Stimulated activated CD4-positive, alpha-beta T cell treated with anti-CD3 and anti-CD28 coated beads, Interleukin-1b, Interleukin-23, amount 100 ng/mL, for 24 hours (primary cell): ENCODE results near the gene DCBLD2.
"Not testable (repeated sequence)": the region's sequence is repeated elsewhere in the genome, so short reads cannot be mapped to it uniquely, and the experiment has no call there.

Source experiments
- DNase-seq, 4 experiments: peaks; one replicate each; pipeline ENCODE4 v3.0.0-alpha.2; 2020; ENCODE audit warnings: low read depth in 4 of 4, low spot score in 1 of 4

Gene DCBLD2

DNA sequence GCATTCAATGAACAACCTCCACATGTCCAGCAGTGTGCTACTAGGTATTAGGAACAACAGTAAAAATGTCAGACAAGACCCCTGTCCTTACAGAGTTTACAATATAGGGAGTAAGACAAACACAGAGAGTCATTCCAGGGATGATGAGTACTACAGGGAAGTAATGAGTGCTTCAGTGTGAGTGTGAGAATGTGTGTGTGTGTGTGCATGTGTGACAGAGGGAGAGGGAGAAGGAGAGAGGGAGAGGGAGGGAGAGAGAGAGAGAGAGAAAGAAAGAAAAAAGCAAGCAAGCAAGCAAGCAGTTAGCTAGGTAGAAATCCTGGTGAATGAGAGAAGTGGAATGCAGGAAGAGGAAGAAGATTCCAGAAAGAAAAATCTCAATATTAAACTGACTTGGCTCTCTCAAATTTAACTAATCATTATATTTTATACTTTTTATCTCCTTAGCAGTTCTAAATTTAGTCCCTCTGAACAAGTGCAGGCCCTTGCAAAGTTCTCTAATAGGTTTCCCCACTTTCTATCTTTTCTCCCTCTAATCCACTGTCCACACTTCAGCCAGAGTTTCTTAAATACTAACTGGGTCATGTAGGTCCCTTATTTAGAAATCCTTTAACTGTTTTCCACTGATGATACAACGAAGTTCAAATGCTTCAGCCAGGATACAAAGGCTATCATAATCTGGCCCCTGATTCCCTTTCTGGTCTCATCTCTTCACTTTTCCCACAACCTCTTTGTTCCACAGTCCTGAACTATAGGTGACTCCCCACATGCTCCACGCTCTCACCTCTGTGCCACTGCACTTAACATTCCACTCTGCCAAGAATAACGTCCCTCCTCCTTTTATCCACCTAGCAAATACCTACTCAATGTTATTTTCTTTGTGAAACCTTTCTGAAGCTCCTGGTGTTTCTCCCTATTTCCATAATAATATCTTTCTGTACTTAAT, 10.3 kb downstream of the DCBLD2 start:
- DNase-seq: no peak

DNA sequence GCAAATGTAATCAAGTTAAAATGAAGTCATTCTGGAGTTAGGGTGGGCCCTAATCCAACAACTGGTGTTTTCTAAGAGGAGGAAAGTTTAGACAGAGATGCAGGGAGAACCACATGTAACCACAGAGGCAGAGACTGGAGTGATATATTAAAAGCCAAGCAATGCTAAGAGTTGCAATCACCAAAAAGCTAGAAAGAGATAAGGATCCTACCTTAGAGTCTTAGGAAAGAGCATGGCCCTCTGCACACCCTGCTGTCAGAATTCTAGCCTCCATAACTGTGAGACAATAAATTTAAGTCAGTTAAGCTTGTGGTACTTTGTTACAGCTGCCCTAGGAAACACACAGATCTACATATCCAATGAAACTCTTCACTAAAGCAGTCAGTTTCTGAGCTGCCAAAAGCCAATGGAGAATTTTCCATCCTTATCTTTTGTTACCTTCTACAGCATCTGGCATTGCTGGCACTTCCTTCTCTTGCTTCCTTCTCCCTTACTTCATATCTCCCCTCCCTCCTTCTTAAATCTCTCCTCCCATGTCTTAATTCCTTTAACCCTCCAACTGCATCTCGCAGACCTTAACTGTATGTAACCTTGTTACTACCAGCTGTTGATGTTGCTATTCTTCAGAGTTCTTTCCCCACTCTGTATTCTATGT, 11.2 kb downstream of the DCBLD2 start:
- no peak for DNase-seq

DNA sequence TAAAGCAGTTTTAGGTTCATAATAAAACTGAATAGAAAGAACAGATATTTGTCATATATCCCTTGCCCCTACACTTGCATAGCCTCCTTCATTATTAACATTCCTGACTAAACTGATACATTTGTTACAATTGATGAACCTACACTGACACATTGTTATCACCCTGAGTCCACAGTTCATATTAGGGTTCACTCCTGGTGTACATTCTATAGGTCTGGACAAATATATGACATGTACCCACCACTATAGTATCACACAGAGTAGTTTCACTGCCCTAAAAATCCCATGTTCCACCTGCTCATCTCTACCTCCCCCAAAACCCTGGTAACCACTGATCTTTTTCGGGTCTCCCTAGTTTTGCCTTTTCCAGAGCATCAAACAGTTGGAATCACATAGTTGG, 13.8 kb downstream of the DCBLD2 start:
- no peak for DNase-seq

DNA sequence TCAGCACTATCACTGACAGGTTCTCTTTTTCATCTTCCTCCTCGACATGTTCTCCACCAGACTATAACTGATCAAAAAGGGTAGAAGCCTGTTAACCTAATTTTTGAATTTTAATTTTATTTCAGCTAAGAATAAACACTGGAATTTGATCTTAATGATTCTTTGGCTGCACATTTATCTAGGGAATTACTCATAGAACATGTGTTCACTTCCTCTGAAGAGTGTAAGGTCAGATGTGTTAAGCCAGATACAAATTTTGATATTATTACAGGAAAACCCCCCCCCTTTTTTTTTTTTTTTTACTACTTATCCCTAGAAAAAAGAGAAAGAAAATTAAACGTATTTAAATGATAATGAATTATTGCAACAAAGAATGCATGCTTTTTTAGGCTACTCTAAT, 15.0 kb downstream of the DCBLD2 start:
- DNase-seq: no peak

DNA sequence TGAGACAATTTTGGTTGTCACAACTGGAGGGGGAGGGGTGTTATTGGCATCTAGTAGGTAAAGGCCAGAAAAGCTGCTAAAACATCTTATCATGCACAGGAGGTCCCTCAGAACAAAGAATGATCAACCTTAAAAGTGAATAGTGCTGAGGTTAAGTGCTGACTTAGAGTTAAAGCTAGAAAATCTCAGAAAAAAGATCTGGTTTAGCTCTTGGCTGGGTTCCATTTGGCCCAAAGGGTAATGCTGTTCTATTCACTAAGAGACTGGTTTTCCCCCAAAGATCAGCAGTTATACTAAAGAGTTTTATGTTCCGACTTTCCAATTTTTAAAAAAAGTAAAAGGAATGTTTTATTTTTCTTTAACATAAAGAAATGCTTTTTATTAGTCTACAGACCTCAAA, 15.6 kb downstream of the DCBLD2 start:
- no peak for DNase-seq

DNA sequence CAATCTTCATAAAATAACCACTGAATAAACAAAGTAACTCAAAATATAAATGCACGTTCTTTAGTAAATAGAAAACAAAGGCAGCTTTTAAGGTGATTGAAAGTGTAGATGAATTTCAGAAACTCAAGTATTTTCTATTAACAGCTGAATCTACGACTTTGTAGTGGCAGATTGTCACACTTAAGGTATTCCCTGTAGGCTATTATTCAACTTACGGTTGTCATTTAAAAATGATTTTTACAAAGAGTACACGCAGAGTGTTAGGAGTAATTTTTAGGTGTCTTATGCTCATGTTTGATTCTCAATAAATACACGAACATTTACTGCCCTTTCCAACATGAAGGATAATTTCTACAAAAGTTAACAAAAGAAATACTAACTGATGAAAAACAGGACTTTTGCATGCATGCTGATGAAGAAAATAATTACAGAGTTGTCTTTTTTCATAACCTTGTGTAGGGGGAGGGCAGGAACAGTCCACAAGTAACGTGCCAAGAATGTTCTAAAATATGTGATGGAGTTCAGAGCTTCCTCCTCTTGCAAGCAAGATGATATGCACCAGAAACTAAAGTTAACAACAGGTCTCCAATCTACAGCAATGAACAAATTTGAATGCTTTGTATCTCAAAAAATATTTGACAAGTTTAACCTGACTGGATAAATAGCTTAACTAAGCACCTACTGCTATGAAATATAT, 16.7 kb downstream of the DCBLD2 start:
- DNase-seq: no peak

DNA sequence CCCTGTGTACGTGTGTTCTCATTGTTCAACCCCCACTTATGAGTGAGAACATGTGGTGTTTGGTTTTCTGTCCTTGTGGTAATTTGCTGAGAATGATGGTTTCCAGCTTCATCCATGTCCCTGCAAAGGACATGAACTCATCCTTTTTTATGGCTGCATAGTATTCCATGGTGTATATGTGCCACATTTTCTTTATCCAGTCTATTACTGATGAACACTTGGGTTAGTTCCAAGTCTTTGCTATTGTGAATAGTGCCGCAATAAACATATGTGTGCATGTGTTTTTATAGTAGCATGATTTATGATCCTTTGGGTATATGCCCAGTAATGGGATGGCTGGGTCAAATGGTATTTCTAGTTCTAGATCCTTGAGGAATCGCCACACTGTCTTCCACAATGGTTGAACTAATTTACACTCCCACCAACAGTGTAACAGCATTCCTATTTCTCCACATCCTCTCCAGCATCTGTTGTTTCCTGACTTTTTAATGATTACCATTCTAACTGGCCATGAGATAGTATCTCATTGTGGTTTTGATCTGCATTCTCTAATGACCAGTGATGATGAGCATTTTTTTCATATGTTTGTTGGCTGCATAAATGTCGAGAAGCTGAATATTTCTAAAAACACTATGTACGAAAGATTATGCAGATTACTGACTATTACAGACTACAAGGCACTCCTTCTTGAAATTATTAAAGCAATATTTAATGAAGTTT, 18.7 kb downstream of the DCBLD2 start:
- DNase-seq: not testable (repeated sequence)

DNA sequence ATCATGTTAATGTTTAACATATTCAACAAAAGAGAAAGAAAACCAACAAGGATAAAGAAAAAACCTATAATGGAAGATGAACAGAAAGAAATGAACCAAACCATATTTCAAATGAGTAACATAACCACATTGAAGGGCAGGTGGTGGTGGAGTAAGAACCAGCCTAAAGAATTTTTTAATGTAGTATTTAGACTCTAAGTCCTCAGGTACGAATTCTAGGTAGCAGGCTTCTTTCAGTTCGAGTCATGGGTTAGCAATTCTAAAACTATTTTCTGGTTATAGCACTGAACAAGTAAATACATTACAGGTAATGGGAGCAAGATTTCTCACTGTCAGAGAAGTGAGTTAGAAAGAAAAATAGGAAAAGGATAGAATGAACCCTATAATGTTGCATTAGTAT, 24.4 kb downstream of the DCBLD2 start:
- no peak for DNase-seq

DNA sequence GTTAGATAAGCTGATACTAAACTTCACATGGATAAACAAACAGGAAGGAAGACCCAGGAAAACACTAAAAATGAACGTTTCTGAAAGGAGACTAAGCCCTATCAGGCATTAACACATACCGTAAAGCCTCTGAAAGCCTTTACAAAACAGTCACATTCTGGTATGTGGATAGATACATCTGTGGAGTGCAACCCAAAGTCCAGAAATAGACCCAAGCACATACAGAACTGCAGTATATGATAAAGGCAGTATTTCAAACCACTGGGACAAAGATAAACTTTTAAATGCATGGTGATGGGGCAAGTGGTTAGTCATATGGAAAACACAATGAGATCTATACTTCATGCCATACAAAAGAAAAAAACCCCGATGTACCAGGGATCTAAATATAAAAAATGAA, 26.0 kb downstream of the DCBLD2 start:
- no peak for DNase-seq

DNA sequence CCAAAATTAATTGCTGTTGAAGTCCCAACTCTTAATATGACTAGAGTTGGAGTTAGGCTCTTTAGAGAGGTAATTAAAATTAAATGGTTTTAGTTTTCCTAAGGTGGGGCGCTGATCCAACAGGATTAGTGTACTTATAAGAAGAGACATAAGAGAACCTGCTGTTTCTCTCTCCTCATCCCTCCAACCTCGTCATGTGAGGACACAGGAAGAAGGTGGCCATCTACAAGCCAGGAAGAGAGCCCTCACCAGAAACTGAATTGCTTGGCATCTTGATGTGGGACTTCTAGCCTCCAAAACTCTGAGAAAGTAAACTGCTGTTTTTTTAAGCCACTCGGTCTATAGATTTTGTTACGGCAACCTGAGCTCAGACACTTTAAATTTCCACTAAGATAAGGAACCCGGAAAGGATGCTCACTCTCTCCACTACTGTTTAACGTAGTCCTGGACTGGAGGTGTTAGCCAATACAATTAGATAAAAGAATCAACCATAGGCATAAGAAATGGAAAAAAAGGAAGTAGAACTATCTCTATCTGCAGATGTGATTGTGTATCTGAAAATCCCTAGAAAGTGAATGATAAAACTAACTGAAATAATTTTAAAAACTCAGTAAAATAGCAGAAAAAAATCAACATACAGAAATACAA, 26.8 kb downstream of the DCBLD2 start:
- no peak for DNase-seq

DNA sequence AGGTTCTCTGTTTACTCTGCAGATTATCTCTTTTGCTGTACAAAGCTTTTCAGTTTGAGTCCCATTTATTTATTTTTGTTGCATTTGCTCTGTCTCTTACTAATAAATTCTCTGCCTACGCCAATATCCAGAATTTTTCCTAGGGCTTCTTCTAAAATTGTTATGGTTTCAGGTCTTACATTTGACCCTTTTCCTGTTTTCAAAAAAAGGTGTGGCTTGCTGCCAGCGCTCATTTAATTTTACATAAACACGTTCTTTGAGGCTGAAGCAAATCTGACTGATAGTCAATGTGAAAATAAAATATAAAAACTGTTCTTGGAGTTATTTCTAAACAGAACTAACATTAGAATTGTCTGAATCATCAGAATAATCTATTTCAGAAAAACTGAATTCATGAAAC, 32.1 kb downstream of the DCBLD2 start:
- no peak for DNase-seq

DNA sequence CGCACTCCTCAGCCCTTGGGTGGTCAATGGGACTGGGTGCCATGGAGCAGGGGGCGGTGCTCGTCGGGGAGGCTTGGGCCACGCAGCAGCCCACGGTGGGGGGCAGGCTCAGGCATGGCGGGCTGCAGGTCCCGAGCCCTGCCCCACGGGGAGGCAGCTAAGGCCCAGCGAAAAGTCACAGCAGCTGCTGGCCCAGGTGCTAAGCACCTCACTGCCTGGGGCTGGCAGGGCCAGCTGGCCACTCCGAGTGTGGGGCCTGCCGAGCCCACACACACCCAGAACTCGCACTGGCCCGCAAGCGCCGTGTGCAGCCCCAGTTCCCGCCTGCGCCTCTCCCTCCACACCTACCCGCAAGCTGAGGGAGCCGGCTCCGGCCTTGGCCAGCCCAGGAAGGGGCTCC, 43.5 kb downstream of the DCBLD2 start:
- not testable (repeated sequence) for DNase-seq

DNA sequence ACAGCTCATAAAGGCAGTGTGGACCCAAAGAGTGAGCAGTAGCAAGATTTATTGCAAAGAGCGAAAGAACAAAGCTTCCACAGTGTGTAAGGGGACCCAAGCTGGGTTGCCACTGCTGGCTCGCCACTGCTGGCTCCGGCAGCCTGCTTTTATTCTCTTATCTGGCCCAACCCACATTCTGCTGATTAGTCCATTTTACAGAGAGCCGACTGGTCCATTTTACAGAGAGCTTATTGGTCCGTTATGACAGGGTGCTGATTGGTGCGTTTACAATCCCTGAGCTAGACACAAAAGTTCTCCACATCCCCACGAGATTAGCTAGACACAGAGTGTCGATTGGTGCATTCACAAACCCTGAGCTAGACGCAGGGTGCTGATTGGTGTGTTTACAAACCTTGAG, 44.2 kb downstream of the DCBLD2 start:
- not testable (repeated sequence) for DNase-seq

DNA sequence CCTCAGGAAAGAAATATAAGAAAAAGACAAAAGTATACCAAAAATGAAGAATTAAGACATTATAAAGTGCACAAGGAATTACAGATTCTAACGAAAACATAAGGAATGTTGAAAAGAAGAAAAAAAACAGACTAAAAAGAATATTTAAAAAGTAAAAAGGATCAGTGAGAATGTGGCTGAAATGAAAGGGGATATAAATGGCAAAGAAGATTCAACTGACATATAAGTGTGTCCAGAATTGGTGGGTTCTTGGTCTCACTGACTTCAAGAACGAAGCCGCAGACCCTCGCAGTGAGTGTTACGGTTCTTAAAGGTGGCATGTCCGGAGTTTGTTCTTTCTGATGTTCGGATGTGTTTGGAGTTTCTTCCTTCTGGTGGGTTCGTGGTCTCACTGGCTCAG, 44.8 kb downstream of the DCBLD2 start:
- DNase-seq: no peak

DNA sequence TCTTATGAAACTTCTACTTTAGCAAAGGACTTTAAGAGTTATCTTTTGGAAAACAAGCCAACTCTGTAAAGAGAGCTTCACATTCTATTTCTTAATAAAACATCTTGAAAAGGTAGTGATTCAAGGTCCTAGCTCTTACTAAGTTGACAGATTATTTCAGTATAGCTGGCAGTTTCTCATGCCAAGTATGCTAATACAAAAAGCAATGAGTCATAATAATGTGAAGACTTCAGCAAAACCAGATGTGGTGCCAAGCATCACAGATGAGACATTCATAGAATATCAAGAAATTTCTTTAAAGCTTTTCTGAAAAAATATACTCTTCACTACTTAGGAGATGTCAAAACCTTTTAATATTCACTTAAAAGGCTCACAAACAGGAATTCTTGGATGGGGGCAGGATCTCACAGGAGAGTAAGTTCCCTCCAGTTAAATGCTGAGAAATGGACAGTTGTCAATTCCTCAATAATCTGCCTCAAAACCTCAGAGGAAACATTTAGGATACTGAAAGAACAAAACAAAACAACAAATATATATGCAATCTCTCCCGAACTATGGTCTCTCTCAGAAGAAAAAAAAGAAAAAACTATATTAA, 45.6 kb downstream of the DCBLD2 start:
- no peak for DNase-seq

DNA sequence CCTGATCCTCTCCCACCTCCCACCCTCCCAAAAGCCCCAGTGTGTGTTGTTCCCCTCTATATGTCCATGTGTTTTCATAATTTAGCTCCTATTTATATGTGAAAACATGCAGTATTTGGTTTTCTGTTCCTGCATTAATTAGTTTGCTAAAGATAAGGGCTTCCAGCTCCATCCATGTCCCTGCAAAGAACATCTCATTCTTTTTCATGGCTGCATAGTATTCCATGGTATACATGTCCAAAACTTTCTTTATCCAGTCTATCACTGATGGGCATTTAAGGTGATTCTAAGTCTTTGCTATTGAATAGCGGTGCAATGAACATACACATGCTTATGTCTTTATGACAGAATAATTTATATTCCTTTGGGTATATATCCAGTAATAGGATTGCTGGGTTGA, 53.4 kb downstream of the DCBLD2 start:
- no peak for DNase-seq

DNA sequence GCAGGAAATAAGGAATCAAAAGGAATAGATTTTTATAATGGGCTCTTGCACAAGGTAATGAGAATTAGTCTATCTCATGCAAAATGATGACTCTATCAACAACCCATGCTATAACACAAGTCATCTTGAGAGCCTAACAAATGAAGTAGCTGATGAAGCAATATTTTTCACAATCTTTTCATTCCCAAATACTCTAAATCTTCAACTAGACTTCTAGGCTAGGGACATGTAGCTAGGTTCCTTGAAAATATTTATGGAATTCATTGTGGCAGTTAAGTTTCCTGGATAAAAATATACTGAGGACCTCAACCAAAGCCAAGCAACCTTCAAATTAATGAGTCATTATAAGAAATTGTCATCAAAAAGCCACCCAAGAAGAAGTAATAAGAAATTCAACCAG, 55.4 kb downstream of the DCBLD2 start:
- DNase-seq: no peak

DNA sequence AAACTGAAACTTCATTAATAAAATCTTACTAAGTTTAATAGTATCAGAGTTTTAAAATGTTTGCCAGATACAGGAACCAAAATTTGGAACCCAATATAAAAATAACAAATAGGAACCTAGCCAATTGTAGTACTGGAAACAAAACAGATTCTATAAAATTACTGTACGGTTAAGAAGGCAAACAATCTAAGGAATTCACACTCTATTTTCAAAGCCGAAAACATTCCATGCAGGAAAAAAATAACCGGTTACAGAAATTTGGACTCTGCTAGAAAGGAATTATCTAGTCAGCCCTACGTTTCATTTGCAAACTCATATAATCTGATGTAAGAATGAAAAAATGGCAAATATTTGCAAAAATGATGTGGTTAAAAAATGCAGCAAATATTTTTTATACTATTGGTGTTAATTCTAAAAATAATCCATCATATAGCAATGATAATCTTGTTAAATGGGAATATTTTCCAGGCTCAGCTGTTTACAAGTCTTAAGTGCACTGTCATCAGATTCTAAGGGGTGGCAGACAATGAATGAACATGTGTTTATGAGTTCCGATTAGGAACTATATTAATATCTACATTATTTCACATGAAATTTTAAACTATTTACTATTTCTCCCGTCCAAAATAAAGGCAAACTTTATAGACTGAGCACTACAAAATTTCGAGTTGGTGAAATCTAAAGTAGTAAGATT, 58.1 kb downstream of the DCBLD2 start:
- DNase-seq: no peak

DNA sequence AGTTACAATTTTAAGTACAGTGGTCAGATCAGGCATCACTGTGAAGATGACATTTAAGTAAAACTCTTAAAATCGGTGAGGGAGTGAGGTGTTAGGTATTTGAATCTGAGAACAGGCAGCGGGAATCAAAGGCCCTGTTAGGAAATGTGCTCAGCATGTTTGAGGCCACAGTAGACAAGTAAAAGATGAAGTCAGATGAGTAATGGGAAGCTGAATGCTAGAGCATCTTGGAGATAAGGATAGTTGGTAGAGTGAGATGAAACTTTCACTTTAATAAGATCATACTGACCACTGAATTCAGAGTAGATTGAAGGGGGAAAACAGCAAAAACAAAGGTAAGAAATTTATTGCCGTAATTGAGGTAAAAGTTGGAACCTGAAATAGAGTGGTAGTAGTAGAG, 61.6 kb downstream of the DCBLD2 start:
- DNase-seq: no peak

DNA sequence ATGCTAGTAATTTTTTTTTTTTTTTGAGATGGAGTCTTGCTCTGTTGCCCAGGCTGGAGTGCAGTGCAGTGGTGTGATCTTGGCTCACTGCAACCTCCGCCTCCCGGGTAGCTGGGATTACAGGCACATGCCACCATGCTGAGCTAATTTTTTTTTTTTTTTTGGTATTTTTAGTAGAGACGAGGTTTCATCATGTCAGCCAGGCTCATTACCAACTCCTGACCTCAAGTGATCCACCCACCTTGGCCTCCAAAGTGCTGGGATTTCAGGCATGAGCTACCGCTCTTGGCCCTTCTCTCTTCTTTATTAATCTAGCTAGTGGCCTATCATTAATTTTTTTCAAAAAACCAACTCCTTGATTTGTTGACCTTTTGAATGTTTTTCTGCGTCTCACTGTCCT, 70.4 kb downstream of the DCBLD2 start:
- not testable (repeated sequence) for DNase-seq
